Ovary (tissue), 9 donors: ENCODE data around the gene CROCC2. TPM values are rescaled to one million over a fixed set of nuclear protein-coding genes. Genes with fewer than 3 reads are reported as not detected.

Experiments
- DNase-seq, 5 donors: peaks; one replicate each; pipeline ENCODE4 v3.0.0-alpha.2; 2019 to 2020
- H3K27ac ChIP-seq, 2 donors: fragments of 200-600 bp; one replicate each; pipeline versions ENCODE4 v1.5.1 to v1.8.0; 2019 to 2022
- H3K27me3 ChIP-seq: fragments of 200-600 bp; one replicate; pipeline ENCODE4 v1.8.0; 2022
- H3K36me3 ChIP-seq: fragments of 200-600 bp; sonication (generic); one replicate; pipeline ENCODE4 v1.5.1; 2019
- H3K4me1 ChIP-seq: one replicate; pipeline ENCODE4 v1.8.1; 2013; ENCODE audit warnings: mild to moderate bottlenecking, moderate library complexity; ENCODE audit not compliant: insufficient read depth
- H3K4me3 ChIP-seq: fragments of 200-600 bp; sonication (generic); one replicate; pipeline ENCODE4 v1.5.1; 2017
- H3K9me3 ChIP-seq, 2 donors: fragments of 200-600 bp in 1 of 2; sonication (generic) in 1 of 2; one replicate each; pipeline versions ENCODE4 v1.5.1 to v1.8.1; 2013 to 2019; ENCODE audit warnings: mild to moderate bottlenecking in 1 of 2, moderate library complexity in 1 of 2
- EP300 ChIP-seq: sonication (generic); formaldehyde crosslinking; IDR thresholded peaks from one replicate; pipeline ENCODE4 v1.6.1; 2017; ENCODE audit warnings: antibody characterized with exemption
- POLR2A ChIP-seq: fragments of 450-650 bp; IDR thresholded peaks from one replicate; pipeline ENCODE4 v1.6.1; 2017; ENCODE audit warnings: antibody characterized with exemption, mild to moderate bottlenecking, moderate library complexity
- WGBS, 3 donors: extraction: QIAGEN DNeasy Blood & Tissue Kit in 1 of 3; methylation state at CpG; one replicate each; pipeline versions ENCODE4 v1.1.5 to v1.1.7; 2013 to 2017; 5-methylcytosine and 5-hydroxymethylcytosine counted together
- intact Hi-C, 4 donors: fragments of 100-400 bp; cut with DNase I; formaldehyde crosslinking; loops; one replicate each; pipeline versions ENCODE4 v1.11.0 to v1.15.1; 2022 to 2023
- polyA plus RNA-seq, 2 donors: library from polyadenylated mRNA; stranded (reverse); fragments of 200-250 nt in 1 of 2; fragments of 350-450 nt in 1 of 2; fragmentation: Illumina TruSeq in 1 of 2; extraction: RNeasy Lipid Tissue Mini Kit (QIAGEN cat#74804) in 1 of 2; gene quantifications; one replicate each; pipeline ENCODE4 v1.2.3, GENCODE V29; 2013 to 2014
- total RNA-seq, 7 donors: library from RNA; depleted of rRNA in 2 of 7; stranded (reverse); fragments of >200 nt in 2 of 7; fragmentation: NEBNext Ultra II Directional in 3 of 7; extraction: Animal tissue kit (Norgen Biotek cat#: 25700) in 3 of 7; gene quantifications; one replicate each; pipeline versions ENCODE4 v1.1.0 to v1.2.4, GENCODE V29; 2016 to 2023
- TF ChIP-seq, protein P1 (sequence below), 3 donors: fragments of 450-650 bp in 2 of 3; fragments of 200-600 bp in 1 of 3; IDR thresholded peaks; one replicate each; pipeline versions ENCODE4 v1.5.1 to v1.8.0; 2016 to 2022; ENCODE audit warnings: antibody characterized with exemption in 3 of 3, mild to moderate bottlenecking in 1 of 3
- donor health status: DM: no; HTN: no; CAD: no; lungs with moderate emphysema.
- donor health status: DM: no; HTN: no; CAD: no.
- donor health status: Bipolar disorder and iron deficiency.
- donor health status: DM: yes; HTN: yes; CAD: no.
- donor health status: DM: no; HTN: no; CAD: no.
- donor health status: DM: yes; HTN: yes; CAD: no.

The CROCC2 gene
- total and polyA plus RNA-seq, 9 donors, result 0.15 to 6.1 (median 1.5) TPM; not detected in 1

GRCh38 chr2:240921995-240922244 lies 15.8 kb downstream of the CROCC2 start:
- DNase-seq, result peak in 3 of 5 donors; percentile 16 to 49 (median 23)
- H3K27me3 ChIP-seq, result no peaks in the 10 kb centered on the region
- H3K27ac ChIP-seq, result no peak overlapping the region
- H3K4me1 ChIP-seq, result peaks cover 19% of the 10 kb centered on the region
- TF ChIP-seq EP300, result no peak
- no peak for TF ChIP-seq POLR2A
- TF ChIP-seq, protein P1, sequence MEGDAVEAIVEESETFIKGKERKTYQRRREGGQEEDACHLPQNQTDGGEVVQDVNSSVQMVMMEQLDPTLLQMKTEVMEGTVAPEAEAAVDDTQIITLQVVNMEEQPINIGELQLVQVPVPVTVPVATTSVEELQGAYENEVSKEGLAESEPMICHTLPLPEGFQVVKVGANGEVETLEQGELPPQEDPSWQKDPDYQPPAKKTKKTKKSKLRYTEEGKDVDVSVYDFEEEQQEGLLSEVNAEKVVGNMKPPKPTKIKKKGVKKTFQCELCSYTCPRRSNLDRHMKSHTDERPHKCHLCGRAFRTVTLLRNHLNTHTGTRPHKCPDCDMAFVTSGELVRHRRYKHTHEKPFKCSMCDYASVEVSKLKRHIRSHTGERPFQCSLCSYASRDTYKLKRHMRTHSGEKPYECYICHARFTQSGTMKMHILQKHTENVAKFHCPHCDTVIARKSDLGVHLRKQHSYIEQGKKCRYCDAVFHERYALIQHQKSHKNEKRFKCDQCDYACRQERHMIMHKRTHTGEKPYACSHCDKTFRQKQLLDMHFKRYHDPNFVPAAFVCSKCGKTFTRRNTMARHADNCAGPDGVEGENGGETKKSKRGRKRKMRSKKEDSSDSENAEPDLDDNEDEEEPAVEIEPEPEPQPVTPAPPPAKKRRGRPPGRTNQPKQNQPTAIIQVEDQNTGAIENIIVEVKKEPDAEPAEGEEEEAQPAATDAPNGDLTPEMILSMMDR (IDR thresholded peaks at IDR 0.05), result no peak
- no peak overlapping the region for H3K4me3 ChIP-seq
- intact Hi-C loops, result no loop called here
- H3K36me3 ChIP-seq, result no peaks in the 10 kb centered on the region
- WGBS, 3 donors, result 88 to 100% (median 90%) methylated on average over 1 of the region's 1 CpG
- H3K9me3 ChIP-seq, result no peaks in the 10 kb centered on the region

DNA sequence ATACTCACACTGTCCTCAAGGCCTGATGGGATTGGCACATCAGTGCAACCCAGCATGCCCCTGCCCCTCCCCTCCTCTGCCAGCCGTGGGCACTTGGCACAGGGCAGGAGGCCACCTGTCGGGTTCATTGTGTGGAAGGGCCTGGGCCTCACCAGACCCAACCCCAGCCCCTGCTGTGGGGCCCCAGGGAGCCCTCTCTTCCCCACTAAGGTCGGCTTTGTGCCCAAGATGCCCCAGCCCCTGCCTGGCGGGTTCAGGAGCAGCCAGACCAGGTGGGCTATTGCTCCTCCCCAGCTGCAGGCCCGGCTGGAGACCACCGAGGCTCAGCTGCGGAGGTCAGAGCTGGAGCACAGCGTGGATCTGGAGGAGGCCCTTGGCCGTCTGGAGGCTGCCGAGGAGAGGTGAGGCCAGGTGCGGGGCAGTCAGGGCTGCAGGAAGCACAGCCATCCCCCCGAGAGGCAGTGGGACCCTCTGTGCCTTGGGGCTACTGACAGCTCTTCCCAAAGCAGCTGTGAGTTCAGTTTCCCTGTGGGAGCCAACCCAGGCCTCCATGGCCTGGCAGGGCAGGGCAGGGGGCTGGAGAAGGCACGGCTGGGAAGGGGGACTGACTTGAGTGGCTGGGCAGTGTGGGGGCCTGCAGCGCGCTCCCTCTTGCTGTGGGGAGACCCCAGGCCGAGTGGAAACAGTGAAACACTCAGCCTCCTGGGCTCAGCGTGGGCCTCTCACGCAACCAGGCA lies 16.3 kb downstream of the CROCC2 start:
- Histone ChIP-seq H3K9me3 (no peaks in the 10 kb centered on the region), H3K4me3 (no peak overlapping the region), H3K27ac (no peak overlapping the region), H3K4me1 (peaks cover 17% of the 10 kb centered on the region), H3K27me3 (no peaks in the 10 kb centered on the region), H3K36me3 (no peaks in the 10 kb centered on the region)
- TF ChIP-seq, protein P1 (IDR thresholded peaks at IDR 0.05), result no peak
- TF ChIP-seq EP300 (no peak), POLR2A (no peak)
- intact Hi-C loops, result no loop called here
- peak; percentile 8 to 38 (median 27) for DNase-seq
- WGBS, 3 donors, result 87 to 94% (median 90%) methylated on average over 18 of the region's 18 CpGs

DNA sequence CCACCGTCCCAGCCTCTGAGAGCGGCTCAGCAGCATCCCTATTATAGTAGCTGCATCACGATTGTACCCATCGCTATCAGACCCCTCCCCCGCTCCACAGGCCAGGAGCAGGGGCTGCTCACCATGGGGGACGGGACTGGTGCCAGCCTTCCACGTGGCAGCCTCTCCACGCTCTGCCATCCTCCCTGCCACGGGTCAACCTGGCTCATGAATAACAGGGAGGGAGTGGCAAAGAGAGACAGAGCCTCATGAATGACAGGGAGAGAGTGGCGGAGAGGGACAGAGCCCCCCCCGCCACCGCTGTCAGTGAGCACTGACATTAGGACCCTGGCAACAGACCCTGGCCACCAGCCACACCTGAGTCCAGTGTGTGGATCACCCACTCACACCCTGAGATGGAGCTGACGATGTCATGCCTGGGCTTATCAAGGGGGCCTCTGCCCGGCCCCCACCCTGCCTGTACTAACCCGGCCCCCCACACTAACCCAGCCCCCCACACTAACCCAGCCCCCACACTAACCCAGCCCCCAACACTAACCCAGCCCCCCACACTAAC lies 16.9 kb downstream of the CROCC2 start:
- H3K4me1 ChIP-seq, result peaks cover 17% of the 10 kb centered on the region
- 65 to 73% (median 69%) methylated on average over 15 of the region's 15 CpGs for WGBS, 3 donors
- H3K9me3 ChIP-seq, result no peaks in the 10 kb centered on the region
- intact Hi-C loops, result no loop called here
- no peak for TF ChIP-seq POLR2A
- TF ChIP-seq, protein P1 (IDR thresholded peaks at IDR 0.05), result no peak
- TF ChIP-seq EP300, result no peak
- no peak overlapping the region for H3K4me3 ChIP-seq
- H3K27me3 ChIP-seq, result no peaks in the 10 kb centered on the region
- no peak overlapping the region for H3K27ac ChIP-seq
- DNase-seq, result peak; percentile 12 to 36 (median 26)
- H3K36me3 ChIP-seq, result no peaks in the 10 kb centered on the region

DNA sequence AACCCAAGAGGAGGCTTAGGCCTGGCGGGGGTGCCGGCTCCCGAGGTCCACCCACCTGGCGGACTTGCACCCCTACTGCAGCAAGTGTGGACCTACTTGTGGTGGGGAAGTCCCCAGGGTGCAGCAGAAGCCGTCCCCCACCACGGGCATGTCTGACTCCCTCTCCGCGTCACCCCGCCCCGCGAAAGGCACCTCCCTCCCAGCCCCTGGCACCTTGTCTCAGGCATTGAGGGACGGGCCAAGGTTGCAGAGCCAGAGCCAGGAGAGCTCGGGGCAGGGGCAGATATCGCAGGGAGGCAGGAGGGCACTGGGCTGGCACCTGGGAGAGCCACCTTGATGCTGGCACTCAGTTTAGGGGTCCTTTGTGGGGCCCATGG lies 19.0 kb downstream of the CROCC2 start:
- H3K4me3 ChIP-seq, result no peak overlapping the region
- peak; percentile 11 to 42 (median 23) for DNase-seq
- no peaks in the 10 kb centered on the region for H3K27me3 ChIP-seq
- H3K36me3 ChIP-seq, result no peaks in the 10 kb centered on the region
- no peak overlapping the region for H3K27ac ChIP-seq
- peaks cover 17% of the 10 kb centered on the region for H3K4me1 ChIP-seq
- H3K9me3 ChIP-seq, result no peaks in the 10 kb centered on the region
- TF ChIP-seq EP300 (no peak), POLR2A (no peak)
- TF ChIP-seq, protein P1 (IDR thresholded peaks at IDR 0.05), result no peak
- intact Hi-C loops, result no loop called here
- WGBS, 3 donors, result 85 to 96% (median 95%) methylated on average over 12 to 14 of the region's 14 CpGs
